ENCODE results near the gene SLC22A3.

SLC22A3 gene

DNA sequence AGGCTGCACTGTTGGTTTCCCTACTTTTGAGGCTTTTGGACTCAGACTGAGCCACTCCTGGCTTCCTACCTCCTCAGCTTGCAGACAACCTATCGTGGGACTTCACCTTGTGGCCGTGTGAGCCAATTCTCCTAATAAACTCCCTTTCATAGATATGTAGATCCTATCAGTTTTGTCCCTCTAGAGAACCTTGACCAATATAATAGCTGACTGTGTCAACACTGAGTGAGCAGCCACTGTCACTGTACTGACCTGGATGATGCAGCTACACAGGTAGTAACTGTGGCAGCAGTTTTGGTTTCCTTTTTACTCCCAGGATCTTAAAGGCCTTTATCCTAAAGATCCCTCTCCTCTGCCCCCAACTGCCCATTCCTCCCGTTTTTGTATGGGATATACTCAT lies 70.2 kb downstream of the SLC22A3 start:
- no peak for DNase-seq

- DNase-seq, result no peak
Observed at GRCh38 chr6:160419488-160419887, 71.3 kb downstream of the SLC22A3 start.

DNA sequence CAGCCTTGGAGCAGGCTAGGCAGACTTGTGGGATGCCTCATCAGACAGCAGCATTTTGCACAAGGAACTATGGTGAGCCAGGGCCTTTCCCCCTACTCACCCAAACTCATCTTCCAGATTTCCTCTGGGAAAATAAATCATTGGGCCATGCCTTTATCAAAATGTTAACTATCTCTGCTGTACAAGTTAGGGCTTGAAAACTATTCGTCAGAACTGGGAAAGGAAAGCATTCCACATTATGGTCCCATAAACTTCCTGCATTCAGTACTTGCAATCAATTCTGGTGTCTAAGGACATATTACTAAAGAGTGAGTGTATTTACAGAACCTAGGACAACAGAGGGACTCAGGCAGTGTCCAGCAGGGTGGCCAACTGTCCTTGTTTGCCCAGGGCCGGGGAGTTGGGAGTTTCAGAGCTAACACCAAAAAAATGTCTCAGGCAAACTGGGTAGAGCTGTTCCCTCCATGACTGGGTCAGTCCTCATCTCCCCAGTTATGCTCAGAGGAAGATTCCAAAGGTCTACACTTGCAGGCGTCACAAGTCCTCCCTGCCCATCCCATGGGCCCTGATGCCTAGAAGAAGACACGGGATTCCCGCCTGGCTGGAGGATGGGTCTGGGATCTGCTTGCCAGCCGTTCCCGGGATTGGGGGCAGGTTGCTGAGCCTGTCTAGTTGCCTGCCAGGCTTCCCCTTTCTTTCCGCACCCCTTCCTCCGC lies 72.2 kb downstream of the SLC22A3 start:
- DNase-seq, result no peak

DNA sequence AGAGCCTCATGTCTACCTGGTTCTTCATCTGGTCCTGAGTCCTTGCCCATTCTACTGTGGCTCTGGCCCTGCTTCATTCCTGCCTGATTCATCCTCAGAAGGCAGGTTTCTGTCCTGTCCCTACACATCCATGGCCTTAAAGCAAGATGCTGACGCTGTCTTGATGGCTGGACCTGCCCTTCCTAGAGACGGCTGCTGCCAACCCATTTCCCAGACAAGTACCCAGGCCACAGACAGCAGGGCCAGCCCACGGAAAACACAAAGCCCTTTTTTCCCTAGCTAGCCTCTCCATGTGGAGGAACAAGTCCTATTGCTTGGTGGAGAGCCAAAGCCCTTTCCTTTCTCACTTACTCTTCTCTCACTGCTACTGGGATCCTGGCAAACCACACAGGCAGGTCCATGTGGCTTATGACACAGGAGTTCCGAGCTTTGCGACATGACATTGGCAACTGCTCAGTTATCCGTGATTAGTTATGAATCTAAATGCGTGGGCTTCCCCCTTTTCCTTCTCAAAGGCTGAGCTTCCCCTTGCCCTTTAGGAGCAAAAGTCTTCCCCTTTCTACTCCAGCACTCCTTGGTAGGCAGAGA lies 72.9 kb downstream of the SLC22A3 start:
- no peak for DNase-seq

GRCh38 chr6:160421854-160422253 lies 73.7 kb downstream of the SLC22A3 start:
- DNase-seq, result no peak

DNA sequence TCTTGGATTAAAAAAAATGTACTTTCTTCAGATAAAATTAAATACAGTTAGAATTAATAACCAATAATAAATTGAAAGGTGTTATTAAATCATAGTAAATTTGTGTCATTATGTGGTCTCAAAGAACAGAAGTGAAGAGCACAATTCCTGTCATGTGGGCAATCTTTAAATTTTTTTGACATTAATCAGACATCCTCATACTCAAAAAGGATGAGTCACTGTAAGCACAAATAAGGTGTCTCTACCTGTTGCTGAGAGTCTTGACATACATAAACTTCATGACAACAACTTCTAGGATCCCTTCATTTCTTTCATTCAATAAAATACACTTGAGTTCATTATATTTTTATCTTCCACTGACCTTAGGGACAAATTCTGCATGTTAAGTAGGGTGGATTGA lies 76.1 kb downstream of the SLC22A3 start:
- DNase-seq, result no peak

GRCh38 chr6:160426136-160426535 lies 78.0 kb downstream of the SLC22A3 start:
- DNase-seq, result no peak

DNA sequence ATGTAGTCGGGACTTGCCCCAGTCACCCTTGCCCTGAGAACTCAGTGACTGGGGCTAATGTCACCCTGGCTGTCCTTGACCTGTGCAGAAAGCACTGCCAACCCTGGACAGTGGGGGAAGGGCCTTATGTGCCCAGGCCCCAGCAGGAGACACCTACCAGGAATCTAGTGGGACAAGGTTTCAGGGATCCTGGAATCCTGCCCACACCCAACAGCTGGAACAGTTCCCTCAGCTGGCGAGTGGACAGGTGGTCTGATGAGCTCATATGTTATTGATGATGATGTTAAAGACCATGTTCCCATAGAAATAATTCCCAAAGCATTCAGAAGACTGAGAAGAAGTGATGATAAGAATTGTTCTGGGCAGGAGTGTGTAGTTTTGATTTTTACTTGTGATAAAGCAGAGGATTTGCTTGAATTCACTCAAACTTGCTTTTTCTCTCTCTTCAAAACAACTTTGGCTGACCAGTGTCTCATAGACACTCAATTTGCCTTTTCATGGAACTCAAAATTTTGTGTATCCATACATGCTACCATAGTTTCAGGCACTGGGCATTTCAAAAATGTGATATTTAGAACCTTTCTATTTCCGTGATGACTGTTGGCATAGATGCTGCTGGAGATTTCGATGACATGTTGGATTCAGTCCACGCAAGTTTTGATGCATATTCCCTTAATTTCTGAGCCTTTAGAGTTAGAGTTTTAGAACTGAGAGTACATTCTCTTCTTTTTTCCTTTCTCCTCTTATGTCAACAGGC lies 79.3 kb downstream of the SLC22A3 start:
- DNase-seq, result no peak

DNA sequence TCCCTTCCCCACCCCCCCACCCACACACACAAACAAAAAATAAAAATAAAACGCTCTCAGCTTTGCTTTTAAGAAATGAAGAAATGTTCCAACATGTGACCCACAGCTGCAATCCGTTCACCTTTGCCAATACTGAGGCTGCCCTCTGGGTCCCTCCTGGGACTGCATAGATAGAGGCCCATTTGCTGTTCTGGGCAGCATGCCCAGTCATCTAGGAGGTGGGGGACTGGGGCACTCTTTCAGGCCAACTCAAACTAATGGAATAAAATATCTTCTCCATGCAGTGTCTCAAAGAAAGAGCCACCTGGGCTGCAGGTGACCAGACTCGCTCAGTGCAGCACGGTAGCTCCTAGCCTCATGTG lies 79.9 kb downstream of the SLC22A3 start:
- DNase-seq, result no peak

DNA sequence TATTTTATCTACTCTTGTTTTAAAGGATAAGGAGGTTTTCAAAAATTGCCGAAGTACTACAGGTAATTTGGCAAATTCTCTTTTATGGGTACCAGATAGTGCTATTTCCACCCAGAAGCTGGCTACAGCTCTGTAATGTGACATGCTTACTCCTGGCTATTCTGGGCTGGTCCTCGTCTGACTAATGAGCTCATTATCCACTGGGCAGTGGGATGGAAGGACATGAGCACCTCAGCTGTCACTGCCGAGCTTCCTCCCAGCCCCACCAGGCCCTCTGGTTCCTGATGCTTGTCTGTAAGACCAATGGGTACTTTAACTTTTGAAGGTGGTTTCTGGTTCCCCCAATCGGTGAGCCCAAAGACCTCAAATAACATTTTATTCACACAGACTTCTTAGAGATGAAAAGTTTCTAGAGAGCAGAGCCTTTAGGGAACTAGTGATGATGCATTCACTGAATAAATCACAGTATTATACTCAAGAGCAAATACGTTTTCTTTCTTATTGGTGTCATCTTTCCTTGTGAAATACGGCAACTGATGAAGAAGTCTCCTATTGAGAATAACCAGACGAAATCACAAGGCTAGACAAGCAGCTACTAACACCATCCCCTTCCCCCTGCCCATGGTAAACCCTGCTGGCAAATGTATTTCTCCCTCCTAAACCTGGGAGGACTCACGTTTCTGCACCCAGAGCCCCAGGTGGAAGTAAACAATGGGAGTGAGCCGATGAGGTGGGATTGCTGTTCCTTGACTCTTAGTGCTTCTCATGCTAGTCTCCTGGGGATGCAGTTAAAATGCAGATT lies 80.8 kb downstream of the SLC22A3 start:
- DNase-seq, result no peak

- DNase-seq, result no peak
Observed at GRCh38 chr6:160429620-160429895, 81.4 kb downstream of the SLC22A3 start.

DNA sequence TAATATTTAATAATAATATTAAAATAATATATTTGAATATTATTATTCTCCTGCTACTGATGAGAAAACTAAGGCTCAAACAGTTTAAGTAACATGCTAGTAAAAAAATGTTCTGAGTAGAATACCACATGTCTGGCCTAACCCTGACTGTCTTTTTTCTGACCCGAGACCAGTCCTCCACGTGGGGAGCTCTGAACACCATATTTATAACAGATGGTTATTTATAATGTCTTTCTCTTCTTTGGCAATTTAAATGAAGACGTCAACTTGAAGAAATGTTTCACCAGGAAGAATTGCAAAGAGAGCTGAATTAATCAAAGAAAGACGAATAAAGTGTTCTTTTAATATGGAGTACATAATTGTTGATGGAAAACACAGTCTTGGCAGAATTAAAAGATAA lies 82.0 kb downstream of the SLC22A3 start:
- DNase-seq, result no peak

DNA sequence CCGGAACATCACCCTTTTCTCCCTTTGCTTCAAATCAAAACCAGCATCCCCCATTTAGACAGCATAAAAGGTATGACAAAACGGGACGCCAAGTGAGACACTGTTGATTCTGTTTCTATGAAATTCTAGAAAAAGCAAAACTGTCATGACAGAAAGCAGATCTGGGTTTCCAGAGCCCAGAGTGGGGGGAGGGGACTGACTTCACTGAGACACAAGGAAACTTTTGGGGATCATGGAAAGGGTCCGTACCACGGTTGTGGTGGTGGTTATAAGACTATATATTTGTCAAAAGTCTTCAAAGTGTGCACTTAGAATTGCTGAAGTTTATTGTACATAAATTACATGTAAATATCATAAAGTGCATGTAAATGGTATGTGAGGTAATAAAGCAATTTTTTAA lies 82.6 kb downstream of the SLC22A3 start:
- DNase-seq, result no peak

GRCh38 chr6:160431226-160431625 lies 83.0 kb downstream of the SLC22A3 start:
- DNase-seq, result no peak

DNA sequence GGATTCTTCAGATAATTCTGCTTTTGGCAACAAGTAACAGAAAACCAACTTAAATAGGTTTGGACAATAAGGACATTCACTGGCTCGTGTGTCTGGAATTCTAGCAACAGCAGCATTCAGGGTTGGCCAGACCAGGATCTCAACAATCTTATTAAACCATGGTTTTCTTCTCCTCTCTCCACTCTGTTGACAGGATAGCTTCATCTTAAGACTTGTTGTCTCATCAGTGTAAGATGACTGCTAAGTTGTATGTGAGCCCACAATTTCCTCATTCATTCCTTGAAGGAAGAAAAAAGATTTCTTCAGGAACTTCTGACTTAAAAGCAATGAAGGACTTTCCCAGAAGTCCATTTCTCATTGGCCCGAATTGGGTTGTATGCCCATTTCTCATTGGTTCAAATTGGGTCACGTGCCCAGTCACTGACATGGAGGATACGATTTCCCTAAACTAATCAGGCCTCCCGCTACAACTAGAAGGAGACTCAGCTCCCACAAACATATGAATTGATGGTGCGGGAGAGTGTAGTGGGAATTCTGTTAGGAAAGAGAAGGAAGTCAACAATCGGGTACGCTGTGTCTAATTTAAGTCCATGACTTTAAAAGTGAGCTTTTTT lies 83.7 kb downstream of the SLC22A3 start:
- no peak for DNase-seq

DNA sequence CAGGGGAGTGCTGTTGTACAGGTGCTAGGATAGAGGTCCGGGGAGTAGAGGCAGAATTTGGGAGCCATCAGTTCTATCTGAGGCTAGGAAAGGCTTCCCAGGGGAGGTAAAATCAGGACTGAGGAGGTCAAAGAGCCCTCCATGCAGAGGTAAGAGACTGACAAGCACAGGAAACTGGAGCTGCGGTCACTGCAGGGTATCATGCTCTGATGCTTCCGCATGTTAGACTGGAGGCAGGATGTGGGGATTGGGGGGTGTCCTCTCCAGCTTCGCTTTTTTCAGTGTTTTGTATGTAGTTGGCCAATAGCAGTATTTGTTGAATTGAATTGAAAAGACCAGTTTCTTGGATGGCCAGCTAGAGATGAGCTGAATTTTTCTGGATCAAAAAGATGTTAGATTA lies 87.8 kb downstream of the SLC22A3 start:
- no peak for DNase-seq

GRCh38 chr6:160437154-160437553 lies 89.0 kb downstream of the SLC22A3 start:
- no peak for DNase-seq

- DNase-seq, result no peak
Observed at GRCh38 chr6:160437775-160438174, 89.6 kb downstream of the SLC22A3 start.

DNA sequence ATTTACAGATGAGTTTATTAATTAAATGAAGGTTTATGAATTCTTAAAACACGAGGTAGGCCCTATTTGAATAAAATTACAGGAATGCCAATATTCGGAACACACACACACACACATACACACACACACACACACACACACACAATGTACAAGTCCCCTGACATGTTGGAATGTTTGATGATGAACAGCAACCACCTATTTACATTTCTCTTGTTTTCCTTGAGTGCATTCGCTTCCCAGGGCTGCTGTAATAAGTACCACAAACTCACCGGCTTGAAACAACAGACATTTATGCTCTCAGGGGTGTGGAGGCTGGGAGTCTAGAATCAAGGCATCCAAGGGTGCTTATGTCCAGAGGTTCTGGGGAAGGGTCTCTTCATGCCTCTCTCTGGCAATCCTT lies 90.3 kb downstream of the SLC22A3 start:
- DNase-seq, result no peak

GRCh38 chr6:160439751-160440150 lies 91.6 kb downstream of the SLC22A3 start:
- no peak for DNase-seq

GRCh38 chr6:160442151-160442550 lies 94.0 kb downstream of the SLC22A3 start:
- DNase-seq, result no peak

GRCh38 chr6:160445130-160445529 lies 97.0 kb downstream of the SLC22A3 start:
- no peak for DNase-seq

GRCh38 chr6:160447350-160447749 lies 99.2 kb downstream of the SLC22A3 start:
- no peak for DNase-seq

All from NCI-H1930 (cell line).